ENCODE results near the gene CHAD. TPM values are rescaled to one million over a fixed set of nuclear protein-coding genes. Genes with fewer than 3 reads are reported as not detected.
A peak's percentile ranks its signal among the peaks of the same experiment; 100 is the strongest.

CHAD gene
- total RNA-seq, 1 experiment from 2014 or later: 0.09 TPM

DNA sequence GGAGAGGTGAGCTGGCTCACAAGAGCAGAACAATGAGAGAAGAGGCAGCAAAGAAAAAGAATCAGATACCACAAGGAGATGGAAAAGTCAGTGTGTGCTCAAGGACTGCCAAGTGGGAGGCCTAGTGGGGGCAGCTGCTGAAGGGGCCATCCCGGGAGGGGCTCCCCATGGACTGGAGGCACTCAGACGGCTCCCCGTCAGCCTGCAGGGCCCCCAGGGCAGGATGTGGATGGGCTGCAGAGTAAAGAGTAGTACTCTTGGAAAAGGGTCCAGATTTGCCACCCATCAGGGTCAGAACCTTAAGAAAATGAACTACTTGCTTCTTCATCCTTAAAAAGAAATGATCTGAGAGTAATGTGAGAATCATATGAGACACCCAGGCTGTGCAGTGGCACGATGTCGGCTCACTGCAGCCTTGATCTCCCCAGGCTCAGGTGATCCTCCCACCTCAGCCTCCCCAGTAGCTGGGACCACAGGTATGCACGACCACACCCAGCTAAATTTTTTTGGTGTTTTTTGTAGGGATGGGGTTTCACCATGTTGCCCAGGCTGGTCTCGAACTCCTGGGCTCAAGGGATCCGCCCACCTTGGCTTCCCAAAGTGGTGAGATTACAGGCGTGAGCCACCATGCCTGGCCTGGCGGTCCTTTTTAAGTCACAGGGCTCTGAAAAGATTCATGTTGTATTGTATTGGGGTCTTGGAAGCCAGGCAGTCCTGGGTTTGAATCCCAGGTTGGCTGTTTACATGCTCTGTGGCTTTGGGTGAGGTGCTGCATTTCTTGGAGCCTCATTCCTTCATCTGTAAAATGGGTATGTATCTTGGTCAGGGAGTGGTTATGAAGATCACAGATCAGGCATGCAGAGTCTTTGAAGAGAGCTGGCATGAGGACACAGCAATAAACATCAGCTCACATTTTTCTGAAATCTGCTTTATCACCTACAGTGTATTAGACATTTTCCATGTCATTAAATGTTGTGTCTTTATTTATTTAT lies 27.5 kb downstream of the CHAD start:
- Mint-ChIP-seq H3K4me1 (peaks cover 15% of the 10 kb centered on the region), H3K27me3 (ENCODE audit: low read depth) (no peaks in the 10 kb centered on the region), H3K27ac (peak overlapping the region; percentile 61; the same call in 1 of the 2 replicates), H3K4me3 (no peak overlapping the region), H3K36me3 (no peaks in the 10 kb centered on the region), H3K9me3 (no peaks in the 10 kb centered on the region)
- no peak for ATAC-seq
- TF ChIP-seq CBFB (CRISPR knock-in tag; IDR thresholded peaks at IDR 0.05; ENCODE audit: low read depth) (no peak), ETV6 (CRISPR knock-in tag; IDR thresholded peaks at IDR 0.05) (no peak), TCF7 (CRISPR knock-in tag; IDR thresholded peaks at IDR 0.05; ENCODE audit: low read depth) (no peak), OVOL2 (CRISPR knock-in tag; IDR thresholded peaks at IDR 0.05; ENCODE audit: borderline replicate concordance) (no peak), AR (CRISPR knock-in tag; IDR thresholded peaks at IDR 0.05) (no peak), GRHL2 (CRISPR knock-in tag; IDR thresholded peaks at IDR 0.05; ENCODE audit: insufficient replicate concordance, severe bottlenecking) (no peak), ERG (CRISPR knock-in tag; IDR thresholded peaks at IDR 0.05) (no peak), FOXP4 (CRISPR knock-in tag; IDR thresholded peaks at IDR 0.05) (no peak), MXD4 (CRISPR knock-in tag; IDR thresholded peaks at IDR 0.05; ENCODE audit: borderline replicate concordance) (no peak), ZNF671 (CRISPR knock-in tag; IDR thresholded peaks at IDR 0.05) (no peak), HMGXB4 (CRISPR knock-in tag; IDR thresholded peaks at IDR 0.05) (no peak), NFYB (CRISPR knock-in tag; conservative IDR thresholded peaks at IDR 0.05; ENCODE audit: low read depth) (no peak), E2F4 (CRISPR knock-in tag; IDR thresholded peaks at IDR 0.05; ENCODE audit: borderline replicate concordance, low read depth) (no peak), ZNF121 (CRISPR knock-in tag; IDR thresholded peaks at IDR 0.05) (no peak), NR1H2 (CRISPR knock-in tag; IDR thresholded peaks at IDR 0.05) (no peak), ZNF263 (CRISPR knock-in tag; IDR thresholded peaks at IDR 0.05; ENCODE audit: low read depth) (no peak)
- TF ChIP-seq, protein P1, sequence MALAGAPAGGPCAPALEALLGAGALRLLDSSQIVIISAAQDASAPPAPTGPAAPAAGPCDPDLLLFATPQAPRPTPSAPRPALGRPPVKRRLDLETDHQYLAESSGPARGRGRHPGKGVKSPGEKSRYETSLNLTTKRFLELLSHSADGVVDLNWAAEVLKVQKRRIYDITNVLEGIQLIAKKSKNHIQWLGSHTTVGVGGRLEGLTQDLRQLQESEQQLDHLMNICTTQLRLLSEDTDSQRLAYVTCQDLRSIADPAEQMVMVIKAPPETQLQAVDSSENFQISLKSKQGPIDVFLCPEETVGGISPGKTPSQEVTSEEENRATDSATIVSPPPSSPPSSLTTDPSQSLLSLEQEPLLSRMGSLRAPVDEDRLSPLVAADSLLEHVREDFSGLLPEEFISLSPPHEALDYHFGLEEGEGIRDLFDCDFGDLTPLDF (CRISPR knock-in tag; IDR thresholded peaks at IDR 0.05): no peak
- TF ChIP-seq, protein P2, sequence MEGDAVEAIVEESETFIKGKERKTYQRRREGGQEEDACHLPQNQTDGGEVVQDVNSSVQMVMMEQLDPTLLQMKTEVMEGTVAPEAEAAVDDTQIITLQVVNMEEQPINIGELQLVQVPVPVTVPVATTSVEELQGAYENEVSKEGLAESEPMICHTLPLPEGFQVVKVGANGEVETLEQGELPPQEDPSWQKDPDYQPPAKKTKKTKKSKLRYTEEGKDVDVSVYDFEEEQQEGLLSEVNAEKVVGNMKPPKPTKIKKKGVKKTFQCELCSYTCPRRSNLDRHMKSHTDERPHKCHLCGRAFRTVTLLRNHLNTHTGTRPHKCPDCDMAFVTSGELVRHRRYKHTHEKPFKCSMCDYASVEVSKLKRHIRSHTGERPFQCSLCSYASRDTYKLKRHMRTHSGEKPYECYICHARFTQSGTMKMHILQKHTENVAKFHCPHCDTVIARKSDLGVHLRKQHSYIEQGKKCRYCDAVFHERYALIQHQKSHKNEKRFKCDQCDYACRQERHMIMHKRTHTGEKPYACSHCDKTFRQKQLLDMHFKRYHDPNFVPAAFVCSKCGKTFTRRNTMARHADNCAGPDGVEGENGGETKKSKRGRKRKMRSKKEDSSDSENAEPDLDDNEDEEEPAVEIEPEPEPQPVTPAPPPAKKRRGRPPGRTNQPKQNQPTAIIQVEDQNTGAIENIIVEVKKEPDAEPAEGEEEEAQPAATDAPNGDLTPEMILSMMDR (IDR thresholded peaks at IDR 0.05): no peak
- ChIA-PET CTCF (interaction anchor here (0.5 to 3.4 kb wide), 3 partner anchors 43 to 264 kb away, joined by 3 to 24 read pairs (median 8); partner anchors contain the start of gene LRRC59), POLR2A (no interaction called here)
- no peak for DNase-seq (ENCODE audit: low spot score)
